ENCODE measurements around the gene IQCE.

DNA sequence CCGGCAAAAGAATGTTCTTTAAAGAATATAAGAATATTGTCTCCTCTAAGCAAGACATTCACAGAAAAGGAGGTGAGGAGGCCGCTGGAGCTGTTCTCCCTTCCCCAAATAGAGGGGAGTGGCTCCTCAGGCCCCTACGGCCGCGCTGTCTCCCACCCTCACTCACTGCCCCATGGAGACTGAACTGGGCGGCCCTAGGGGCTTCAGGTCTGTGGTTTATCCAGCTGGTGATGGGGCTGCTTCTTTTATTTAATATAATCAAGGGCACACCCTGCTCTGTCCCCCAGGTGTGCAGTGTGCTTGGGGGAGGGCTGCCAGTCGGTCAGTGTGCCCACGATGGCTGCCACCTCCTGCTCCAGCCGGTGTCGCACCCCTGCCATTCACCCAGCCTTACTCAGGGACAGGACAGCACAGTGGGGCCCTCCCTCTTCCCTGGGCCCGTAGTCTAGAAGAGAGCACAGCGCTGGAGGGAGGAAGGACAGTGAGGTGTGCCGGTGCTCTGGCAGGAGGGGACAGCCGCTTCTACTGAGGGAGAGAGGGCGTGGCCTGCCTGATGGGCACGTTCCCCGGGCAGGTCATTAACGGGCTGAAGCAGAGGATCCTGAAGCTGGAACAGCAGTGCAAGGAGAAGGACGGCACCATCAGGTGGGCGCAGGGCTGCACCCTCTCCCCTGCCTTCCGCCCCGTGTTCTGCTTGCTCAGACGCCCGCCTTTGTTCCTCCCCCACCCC, 23.4 kb downstream of the IQCE start:
- TF ChIP-seq, protein P1, sequence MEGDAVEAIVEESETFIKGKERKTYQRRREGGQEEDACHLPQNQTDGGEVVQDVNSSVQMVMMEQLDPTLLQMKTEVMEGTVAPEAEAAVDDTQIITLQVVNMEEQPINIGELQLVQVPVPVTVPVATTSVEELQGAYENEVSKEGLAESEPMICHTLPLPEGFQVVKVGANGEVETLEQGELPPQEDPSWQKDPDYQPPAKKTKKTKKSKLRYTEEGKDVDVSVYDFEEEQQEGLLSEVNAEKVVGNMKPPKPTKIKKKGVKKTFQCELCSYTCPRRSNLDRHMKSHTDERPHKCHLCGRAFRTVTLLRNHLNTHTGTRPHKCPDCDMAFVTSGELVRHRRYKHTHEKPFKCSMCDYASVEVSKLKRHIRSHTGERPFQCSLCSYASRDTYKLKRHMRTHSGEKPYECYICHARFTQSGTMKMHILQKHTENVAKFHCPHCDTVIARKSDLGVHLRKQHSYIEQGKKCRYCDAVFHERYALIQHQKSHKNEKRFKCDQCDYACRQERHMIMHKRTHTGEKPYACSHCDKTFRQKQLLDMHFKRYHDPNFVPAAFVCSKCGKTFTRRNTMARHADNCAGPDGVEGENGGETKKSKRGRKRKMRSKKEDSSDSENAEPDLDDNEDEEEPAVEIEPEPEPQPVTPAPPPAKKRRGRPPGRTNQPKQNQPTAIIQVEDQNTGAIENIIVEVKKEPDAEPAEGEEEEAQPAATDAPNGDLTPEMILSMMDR (IDR thresholded peaks at IDR 0.05; ENCODE audit: low read depth, low read length, poor library complexity, severe bottlenecking) = no peak
- TF ChIP-seq EZH2phosphoT487 (IDR thresholded peaks at IDR 0.05; ENCODE audit: borderline replicate concordance, low read length) = no peak

Data from DOHH2 (cell line).